ENCODE results near the gene SHANK2. TPM values are rescaled to one million over a fixed set of nuclear protein-coding genes. Genes with fewer than 3 reads are reported as not detected.

Gene SHANK2
- total RNA-seq, 3 donors from 2014 or later: 25.8 to 58.0 (median 38.7) TPM

DNA sequence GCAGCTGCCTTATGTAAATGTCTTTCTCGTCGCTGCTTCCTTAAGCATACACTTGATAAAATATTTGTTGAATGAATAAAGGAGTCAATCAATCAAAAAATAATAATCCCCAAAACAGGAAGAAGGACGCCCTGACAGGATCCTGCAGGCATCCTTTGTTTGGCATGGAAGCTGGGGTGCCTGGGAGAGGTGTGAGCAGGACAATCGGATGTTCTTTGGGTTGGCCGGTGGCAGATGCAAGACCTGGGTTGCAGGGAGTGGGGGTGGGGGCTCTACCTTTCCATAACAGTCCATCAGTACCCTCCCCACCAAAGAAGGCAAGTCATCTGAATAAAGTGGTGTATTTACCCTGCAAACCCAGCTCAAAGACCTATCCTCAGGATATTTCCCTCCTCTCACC lies 1.4 kb upstream of the SHANK2 start:
- intact Hi-C loops (cut with DNase I, micrococcal nuclease): no loop called here
- Histone ChIP-seq H3K9me3 (peaks cover 4% of the 10 kb centered on the region), H3K36me3 (ENCODE audit: low read depth) (no peaks in the 10 kb centered on the region), H3K4me3 (no peak overlapping the region), H3K4me1 (ENCODE audit: low read depth) (no peaks in the 10 kb centered on the region)
- ATAC-seq (no peak), DNase-seq (no peak)
- no peak for TF ChIP-seq CTCF (IDR thresholded peaks at IDR 0.05)

- intact Hi-C loops (cut with DNase I, micrococcal nuclease): no loop called here
- Histone ChIP-seq H3K36me3 (ENCODE audit: low read depth) (no peaks in the 10 kb centered on the region), H3K9me3 (no peaks in the 10 kb centered on the region), H3K4me3 (peak overlapping the region; percentile 63), H3K4me1 (ENCODE audit: low read depth) (no peaks in the 10 kb centered on the region)
- ATAC-seq (peak; percentile 69), DNase-seq (peak in 2 of 3 donors; percentile 73 to 78)
- no peak for TF ChIP-seq CTCF (IDR thresholded peaks at IDR 0.05)
Observed at GRCh38 chr11:71252770-71253730, 673 bp upstream of the SHANK2 start.

DNA sequence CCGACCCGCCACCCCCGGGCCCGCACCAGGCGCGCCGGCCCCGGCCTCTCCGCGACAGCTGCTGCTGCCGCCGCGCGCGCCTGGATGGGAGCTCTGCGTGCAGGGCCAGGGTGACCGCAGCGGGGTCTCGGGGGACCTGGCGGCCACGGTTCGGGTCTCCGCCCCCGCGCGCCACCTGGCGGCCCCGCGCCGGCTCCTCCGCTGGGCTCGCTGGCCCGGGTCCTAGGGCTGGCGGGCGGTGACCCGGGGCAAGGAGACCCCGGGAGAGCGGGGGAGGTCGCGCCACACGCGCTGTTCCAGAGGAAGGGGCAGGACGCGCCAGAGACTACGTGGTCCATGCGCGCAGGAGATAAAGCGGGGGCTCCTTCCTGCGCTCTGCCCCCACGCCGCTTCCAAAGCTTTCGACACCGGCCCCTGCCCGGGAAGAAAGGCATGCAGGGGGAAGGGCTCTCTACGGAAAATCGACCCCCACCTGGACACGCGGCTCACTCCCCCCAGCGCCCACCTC lies 562 bp downstream of the SHANK2 start:
- H3K4me3 ChIP-seq: peak overlapping the region; percentile 63
- no peaks in the 10 kb centered on the region for H3K4me1 ChIP-seq (ENCODE audit: low read depth)
- DNase-seq: peak in 2 of 3 donors; percentile 63 to 71
- no peaks in the 10 kb centered on the region for H3K9me3 ChIP-seq
- ATAC-seq: peak; percentile 63
- TF ChIP-seq CTCF (IDR thresholded peaks at IDR 0.05): peak; percentile 61
- intact Hi-C loops (cut with DNase I, micrococcal nuclease): no loop called here
- H3K36me3 ChIP-seq (ENCODE audit: low read depth): no peaks in the 10 kb centered on the region

GRCh38 chr11:71251151-71251721 lies 1.1 kb downstream of the SHANK2 start:
- no peak for TF ChIP-seq CTCF (IDR thresholded peaks at IDR 0.05)
- DNase-seq (peak in 1 of 3 donors; percentile 55), ATAC-seq (peak; percentile 30)
- intact Hi-C loops (cut with DNase I, micrococcal nuclease): no loop called here
- peak overlapping the region; percentile 63 for H3K4me3 ChIP-seq
- H3K9me3 ChIP-seq: no peaks in the 10 kb centered on the region
- H3K36me3 ChIP-seq (ENCODE audit: low read depth): no peaks in the 10 kb centered on the region
- H3K4me1 ChIP-seq (ENCODE audit: low read depth): no peaks in the 10 kb centered on the region

DNA sequence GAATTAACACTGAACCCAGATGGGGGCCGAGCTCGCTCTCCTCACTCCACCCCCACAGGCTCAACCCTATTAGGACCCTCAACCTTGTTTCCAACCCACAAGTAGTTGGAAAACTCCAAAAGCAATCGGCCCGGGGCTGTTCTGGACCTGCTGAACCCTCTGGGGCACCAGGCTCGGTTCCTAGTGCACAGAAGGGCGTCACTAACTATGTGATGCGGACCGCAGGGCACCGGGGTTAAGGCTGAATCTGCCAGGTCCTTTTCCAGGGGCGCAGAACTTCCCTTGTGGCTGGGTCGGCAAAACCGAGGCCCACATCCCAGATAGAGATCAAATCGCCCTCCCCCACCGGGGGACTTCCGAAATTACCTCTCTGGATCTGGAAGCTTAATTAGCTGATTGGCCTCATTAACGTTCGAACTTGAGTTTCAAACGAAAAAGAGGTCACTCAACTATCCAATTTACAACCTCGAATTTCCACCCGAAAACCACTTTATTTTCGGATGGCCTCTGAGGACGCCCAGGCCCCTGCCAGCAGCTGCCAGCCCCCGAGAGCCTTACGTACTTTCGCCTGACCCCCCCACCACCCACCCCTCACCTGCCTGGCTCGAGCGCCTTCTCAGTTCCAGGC lies 1.7 kb downstream of the SHANK2 start:
- no peaks in the 10 kb centered on the region for H3K4me1 ChIP-seq (ENCODE audit: low read depth)
- no peaks in the 10 kb centered on the region for H3K9me3 ChIP-seq
- H3K36me3 ChIP-seq (ENCODE audit: low read depth): no peaks in the 10 kb centered on the region
- DNase-seq: no peak
- intact Hi-C loops (cut with DNase I, micrococcal nuclease): no loop called here
- no peak for ATAC-seq
- no peak overlapping the region for H3K4me3 ChIP-seq
- no peak for TF ChIP-seq CTCF (IDR thresholded peaks at IDR 0.05)
